Suprapubic skin (tissue), 4 donors: ENCODE data around the gene CYCS. TPM values are rescaled to one million over a fixed set of nuclear protein-coding genes. Genes with fewer than 3 reads are reported as not detected.

ENCODE experiments used
- DNase-seq, 2 donors: peaks; one replicate each; pipeline ENCODE4 v3.0.0-alpha.2; 2019; ENCODE audit warnings: low spot score in 2 of 2
- H3K27ac ChIP-seq: fragments of 200-600 bp; sonication (generic); one replicate; pipeline ENCODE4 v1.5.1; 2019
- H3K27me3 ChIP-seq: fragments of 200-600 bp; sonication (generic); one replicate; pipeline ENCODE4 v1.5.1; 2019
- H3K36me3 ChIP-seq: fragments of 200-600 bp; sonication (generic); one replicate; pipeline ENCODE4 v1.5.1; 2019
- H3K4me1 ChIP-seq: fragments of 200-600 bp; sonication (generic); one replicate; pipeline ENCODE4 v1.5.1; 2019
- H3K4me3 ChIP-seq: fragments of 200-600 bp; sonication (generic); one replicate; pipeline ENCODE4 v1.5.1; 2019; ENCODE audit warnings: mild to moderate bottlenecking
- H3K9me3 ChIP-seq: fragments of 200-600 bp; sonication (generic); one replicate; pipeline ENCODE4 v1.5.1; 2019
- CTCF ChIP-seq, 2 donors: fragments of 200-600 bp in 1 of 2; fragments of 450-650 bp in 1 of 2; sonication (generic) in 1 of 2; IDR thresholded peaks; one replicate each; pipeline ENCODE4 v1.5.1; 2016 to 2019; ENCODE audit warnings: antibody characterized with exemption in 2 of 2, mild to moderate bottlenecking in 1 of 2, moderate library complexity in 1 of 2
- EP300 ChIP-seq: sonication (generic); formaldehyde crosslinking; IDR thresholded peaks from one replicate; pipeline ENCODE4 v1.6.1; 2017; ENCODE audit warnings: antibody characterized with exemption
- POLR2A ChIP-seq, 2 donors: fragments of 450-650 bp; IDR thresholded peaks; one replicate each; pipeline ENCODE4 v1.6.1; 2017; ENCODE audit warnings: antibody characterized with exemption in 2 of 2, mild to moderate bottlenecking in 2 of 2, moderate library complexity in 2 of 2
- POLR2AphosphoS5 ChIP-seq, 3 donors: sonication (generic); formaldehyde crosslinking; IDR thresholded peaks; one replicate each; pipeline ENCODE4 v1.6.1; 2017; ENCODE audit warnings: antibody characterized with exemption in 3 of 3
- WGBS: methylation state at CpG from one replicate; pipeline ENCODE4 v1.1.5; 2018; 5-methylcytosine and 5-hydroxymethylcytosine counted together
- total RNA-seq, 4 donors: library from RNA; depleted of rRNA; stranded (reverse); fragments of >200 nt; gene quantifications; one replicate each; pipeline ENCODE4 v1.1.0, GENCODE V29; 2016

Gene CYCS
- total RNA-seq, 4 donors from 2014 or later: 23.3 to 59.1 (median 32.6) TPM

- no peaks in the 10 kb centered on the region for H3K9me3 ChIP-seq
- 71% methylated on average over 5 of the region's 6 CpGs for WGBS
- no peak overlapping the region for H3K27ac ChIP-seq
Measured at GRCh38 chr7:25093268-25093826, 31.7 kb downstream of the CYCS start.

GRCh38 chr7:25091779-25092178, 33.3 kb downstream of the CYCS start:
- Histone ChIP-seq H3K4me3 (no peak overlapping the region), H3K27me3 (no peaks in the 10 kb centered on the region), H3K4me1 (peaks cover 3% of the 10 kb centered on the region), H3K27ac (no peak overlapping the region), H3K9me3 (no peaks in the 10 kb centered on the region), H3K36me3 (no peaks in the 10 kb centered on the region)
- TF ChIP-seq EP300: no peak
- no peak for TF ChIP-seq POLR2A (IDR thresholded peaks at IDR 0.05)
- no peak for TF ChIP-seq CTCF (IDR thresholded peaks at IDR 0.05)
- no peak for TF ChIP-seq POLR2AphosphoS5 (IDR thresholded peaks at IDR 0.05)
- no peak for DNase-seq
- WGBS: 78% methylated on average over 4 of the region's 4 CpGs

More at GRCh38 chr7:25093268-25093826, 31.7 kb downstream of the CYCS start:
- Histone ChIP-seq H3K27me3 (no peaks in the 10 kb centered on the region), H3K4me3 (no peak overlapping the region), H3K4me1 (peaks cover 3% of the 10 kb centered on the region), H3K36me3 (no peaks in the 10 kb centered on the region)
- no peak for TF ChIP-seq EP300
- TF ChIP-seq CTCF (IDR thresholded peaks at IDR 0.05): peak; percentile 8 to 80
- no peak for TF ChIP-seq POLR2AphosphoS5 (IDR thresholded peaks at IDR 0.05)
- TF ChIP-seq POLR2A (IDR thresholded peaks at IDR 0.05): no peak
- DNase-seq: peak; percentile 80 to 82

- peaks cover 3% of the 10 kb centered on the region for H3K4me1 ChIP-seq
- DNase-seq: no peak
- TF ChIP-seq POLR2AphosphoS5 (IDR thresholded peaks at IDR 0.05) (no peak), EP300 (no peak), POLR2A (IDR thresholded peaks at IDR 0.05) (no peak), CTCF (IDR thresholded peaks at IDR 0.05) (no peak)
- 45% methylated on average over 1 of the region's 1 CpG for WGBS
- H3K27ac ChIP-seq: no peak overlapping the region
- H3K36me3 ChIP-seq: no peaks in the 10 kb centered on the region
- H3K9me3 ChIP-seq: no peaks in the 10 kb centered on the region
- no peaks in the 10 kb centered on the region for H3K27me3 ChIP-seq
- H3K4me3 ChIP-seq: no peak overlapping the region
Measured at GRCh38 chr7:25091176-25091575, 33.9 kb downstream of the CYCS start.

GRCh38 chr7:25090374-25090773, 34.7 kb downstream of the CYCS start:
- Histone ChIP-seq H3K27me3 (no peaks in the 10 kb centered on the region), H3K9me3 (no peaks in the 10 kb centered on the region), H3K36me3 (no peaks in the 10 kb centered on the region), H3K27ac (no peak overlapping the region), H3K4me1 (peaks cover 3% of the 10 kb centered on the region), H3K4me3 (no peak overlapping the region)
- 89% methylated on average over 4 of the region's 4 CpGs for WGBS
- no peak for TF ChIP-seq EP300
- no peak for TF ChIP-seq POLR2AphosphoS5 (IDR thresholded peaks at IDR 0.05)
- TF ChIP-seq POLR2A (IDR thresholded peaks at IDR 0.05): no peak
- TF ChIP-seq CTCF (IDR thresholded peaks at IDR 0.05): no peak
- DNase-seq: no peak

- TF ChIP-seq POLR2AphosphoS5 (IDR thresholded peaks at IDR 0.05) (no peak), CTCF (IDR thresholded peaks at IDR 0.05) (no peak), EP300 (no peak), POLR2A (IDR thresholded peaks at IDR 0.05) (no peak)
- 73% methylated on average over 2 of the region's 2 CpGs for WGBS
- H3K36me3 ChIP-seq: no peaks in the 10 kb centered on the region
- no peaks in the 10 kb centered on the region for H3K4me1 ChIP-seq
- H3K27ac ChIP-seq: no peak overlapping the region
- H3K27me3 ChIP-seq: no peaks in the 10 kb centered on the region
- no peak overlapping the region for H3K4me3 ChIP-seq
- no peak for DNase-seq
- no peaks in the 10 kb centered on the region for H3K9me3 ChIP-seq
Measured at GRCh38 chr7:25087855-25088254, 37.2 kb downstream of the CYCS start.
